ENCODE data around the gene TSPYL2.

DNA sequence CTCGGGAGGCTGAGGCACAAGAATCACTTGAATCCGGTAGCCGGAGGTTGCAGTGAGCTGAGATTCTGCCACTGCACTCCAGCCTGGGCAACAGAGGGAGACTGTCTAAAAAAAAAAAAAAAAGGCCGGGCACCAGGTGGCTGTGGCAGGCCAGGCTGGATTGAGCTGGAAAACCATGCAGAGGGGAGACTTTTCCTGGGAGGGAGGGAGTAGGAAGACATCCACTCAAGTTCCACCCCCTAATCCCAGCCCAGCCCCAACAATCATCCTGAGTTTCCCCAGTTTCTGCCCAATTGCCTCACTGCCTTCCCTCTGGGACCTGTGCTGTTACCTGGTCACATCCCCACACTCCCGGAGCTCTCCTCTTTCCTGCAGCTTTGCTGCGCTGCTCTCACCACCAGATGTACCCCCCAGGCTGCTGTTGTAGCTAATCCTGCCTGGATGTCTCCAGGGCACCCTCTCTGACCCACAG is 9.0 kb upstream of the TSPYL2 start:
- TF ChIP-seq, protein P1, sequence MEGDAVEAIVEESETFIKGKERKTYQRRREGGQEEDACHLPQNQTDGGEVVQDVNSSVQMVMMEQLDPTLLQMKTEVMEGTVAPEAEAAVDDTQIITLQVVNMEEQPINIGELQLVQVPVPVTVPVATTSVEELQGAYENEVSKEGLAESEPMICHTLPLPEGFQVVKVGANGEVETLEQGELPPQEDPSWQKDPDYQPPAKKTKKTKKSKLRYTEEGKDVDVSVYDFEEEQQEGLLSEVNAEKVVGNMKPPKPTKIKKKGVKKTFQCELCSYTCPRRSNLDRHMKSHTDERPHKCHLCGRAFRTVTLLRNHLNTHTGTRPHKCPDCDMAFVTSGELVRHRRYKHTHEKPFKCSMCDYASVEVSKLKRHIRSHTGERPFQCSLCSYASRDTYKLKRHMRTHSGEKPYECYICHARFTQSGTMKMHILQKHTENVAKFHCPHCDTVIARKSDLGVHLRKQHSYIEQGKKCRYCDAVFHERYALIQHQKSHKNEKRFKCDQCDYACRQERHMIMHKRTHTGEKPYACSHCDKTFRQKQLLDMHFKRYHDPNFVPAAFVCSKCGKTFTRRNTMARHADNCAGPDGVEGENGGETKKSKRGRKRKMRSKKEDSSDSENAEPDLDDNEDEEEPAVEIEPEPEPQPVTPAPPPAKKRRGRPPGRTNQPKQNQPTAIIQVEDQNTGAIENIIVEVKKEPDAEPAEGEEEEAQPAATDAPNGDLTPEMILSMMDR (IDR thresholded peaks at IDR 0.05; ENCODE audit: low read depth, low read length, poor library complexity, severe bottlenecking) = no peak
- no peak for TF ChIP-seq EZH2phosphoT487 (IDR thresholded peaks at IDR 0.05; ENCODE audit: borderline replicate concordance, low read length)
